Activated CD4-positive, alpha-beta memory T cell treated with anti-CD3 and anti-CD28 coated beads for 36 hours (primary cell): ENCODE data around the gene MAFF. TPM values are rescaled to one million over a fixed set of nuclear protein-coding genes. Genes with fewer than 3 reads are reported as not detected.

ENCODE experiments used
- CTCF ChIA-PET: fragments of 350-600 bp; sonication (Branson Sonifier 250); formaldehyde crosslinking; loops from one replicate; lab custom pipeline; 2021; ENCODE audit warnings: antibody characterized with exemption, inconsistent platforms; lab: Charles Lee
- POLR2A ChIA-PET: fragments of 350-600 bp; sonication (Branson Sonifier 250); formaldehyde crosslinking; loops from one replicate; lab custom pipeline; 2021; ENCODE audit warnings: antibody characterized with exemption; lab: Charles Lee
- DNase-seq: peaks from one replicate; pipeline ENCODE4 v3.0.0-alpha.2; 2020
- H3K27ac Mint-ChIP-seq: one replicate; pipeline ENCODE4 v1.8.0; 2021; ENCODE audit warnings: mixed read lengths
- H3K27me3 Mint-ChIP-seq: one replicate; pipeline ENCODE4 v1.8.0; 2021; ENCODE audit warnings: mixed read lengths
- H3K36me3 Mint-ChIP-seq: one replicate; pipeline ENCODE4 v1.8.0; 2021; ENCODE audit warnings: mixed read lengths
- H3K4me1 Mint-ChIP-seq: one replicate; pipeline ENCODE4 v1.8.0; 2021; ENCODE audit warnings: low read depth, mixed read lengths
- H3K4me3 Mint-ChIP-seq: one replicate; pipeline ENCODE4 v1.8.0; 2021; ENCODE audit warnings: mild to moderate bottlenecking, mixed read lengths
- H3K9me3 Mint-ChIP-seq: one replicate; pipeline ENCODE4 v1.8.0; 2021; ENCODE audit warnings: mixed read lengths
- intact Hi-C: fragments of 100-400 bp; cut with micrococcal nuclease; formaldehyde crosslinking; loops from one replicate; pipeline ENCODE4 v1.15.1; 2023
- total RNA-seq, 2 experiments: library from RNA; stranded (reverse); gene quantifications; one replicate each; pipeline ENCODE4 v1.2.3, GENCODE V29; 2021

MAFF gene
- total RNA-seq, 2 experiments from 2014 or later, result 15.5 to 15.9 TPM

GRCh38 chr22:38180841-38181452 lies 20.8 kb upstream of the MAFF start:
- H3K27me3 Mint-ChIP-seq, result no peaks in the 10 kb centered on the region
- peak overlapping the region; percentile 86 for H3K4me3 Mint-ChIP-seq
- ChIA-PET POLR2A (interaction anchor here (0.5 to 1.6 kb wide), 6 partner anchors 20 to 337 kb away, joined by 3 to 10 read pairs (median 4); partner anchors contain the start of genes ANKRD54 and MAFF), CTCF (interaction anchor here (0.6 to 1.6 kb wide), 3 partner anchors 9 to 617 kb away, joined by 3 to 7 read pairs (median 3); partner anchors contain the start of gene MAFF)
- H3K36me3 Mint-ChIP-seq, result no peaks in the 10 kb centered on the region
- no peaks in the 10 kb centered on the region for H3K9me3 Mint-ChIP-seq
- H3K27ac Mint-ChIP-seq, result peak overlapping the region; percentile 99
- peak; percentile 61 for DNase-seq
- peaks cover 51% of the 10 kb centered on the region for H3K4me1 Mint-ChIP-seq
- intact Hi-C loops, result loop anchor here (1.0 to 5.0 kb wide), 3 partner anchors 20 to 526 kb away; partner anchors contain the start of genes GTPBP1 and MAFF

- Mint-ChIP-seq H3K4me3 (peak within 1 kb of the TSS; percentile 86), H3K27me3 (no peaks in the 10 kb centered on the region), H3K36me3 (no peaks in the 10 kb centered on the region), H3K4me1 (peaks cover 44% of the 10 kb centered on the region), H3K9me3 (no peaks in the 10 kb centered on the region), H3K27ac (peak within 1 kb of the TSS; percentile 99)
- peak; percentile 99 for DNase-seq
- ChIA-PET CTCF (interaction anchor here (1.0 to 1.6 kb wide), 2 partner anchors 20 to 130 kb away, joined by 4 to 7 read pairs; partner anchors contain the start of gene MAFF), POLR2A (interaction anchor here (0.5 to 1.6 kb wide), 6 partner anchors 9 to 524 kb away, joined by 3 to 10 read pairs (median 4); partner anchors contain the start of genes ANKRD54, GTPBP1 and MAFF)
- intact Hi-C loops, result loop anchor here (1.0 to 5.0 kb wide), 3 partner anchors 20 to 526 kb away; partner anchors contain the start of genes GTPBP1 and MAFF
Observed at GRCh38 chr22:38181453-38182200, 20.2 kb upstream of the MAFF start, which contains the start of gene PLA2G6. Gene PLA2G6 (minus strand): TSS chr22:38181830. CDS start chr22:38169426, 12,404 bp downstream.

- Mint-ChIP-seq H3K4me1 (peaks cover 19% of the 10 kb centered on the region), H3K4me3 (no peak overlapping the region), H3K27me3 (no peaks in the 10 kb centered on the region), H3K36me3 (no peaks in the 10 kb centered on the region), H3K9me3 (no peaks in the 10 kb centered on the region), H3K27ac (no peak overlapping the region)
- POLR2A ChIA-PET, result no interaction called here
- CTCF ChIA-PET, result no interaction called here
- DNase-seq, result no peak
- intact Hi-C loops, result loop anchor here (5.0 kb wide), 2 partner anchors 33 to 523 kb away; partner anchors contain the start of gene GTPBP1
Observed at GRCh38 chr22:38184788-38185187, 17.0 kb upstream of the MAFF start.

GRCh38 chr22:38186429-38186828 lies 15.4 kb upstream of the MAFF start:
- H3K9me3 Mint-ChIP-seq, result no peaks in the 10 kb centered on the region
- no peak overlapping the region for H3K4me3 Mint-ChIP-seq
- H3K36me3 Mint-ChIP-seq, result no peaks in the 10 kb centered on the region
- intact Hi-C loops, result no loop called here
- CTCF ChIA-PET, result interaction anchor here (1.0 to 1.3 kb wide), 2 partner anchors 8 to 44 kb away, joined by 3 read pairs; no protein-coding TSS in a partner anchor
- no peaks in the 10 kb centered on the region for H3K27me3 Mint-ChIP-seq
- no peak overlapping the region for H3K27ac Mint-ChIP-seq
- no peak for DNase-seq
- peaks cover 6% of the 10 kb centered on the region for H3K4me1 Mint-ChIP-seq
- POLR2A ChIA-PET, result no interaction called here

- ChIA-PET POLR2A (interaction anchor here (0.6 kb wide), 1 partner anchor 302 kb away, joined by 4 read pairs; no protein-coding TSS in a partner anchor), CTCF (interaction anchor here (1.3 kb wide), 1 partner anchor 43 kb away, joined by 3 read pairs; no protein-coding TSS in a partner anchor)
- H3K27ac Mint-ChIP-seq, result no peak overlapping the region
Observed at GRCh38 chr22:38187413-38188212, 14.2 kb upstream of the MAFF start.

GRCh38 chr22:38189104-38189503 lies 12.7 kb upstream of the MAFF start:
- POLR2A ChIA-PET, result no interaction called here
- intact Hi-C loops, result no loop called here
- H3K4me3 Mint-ChIP-seq, result no peak overlapping the region
- no peaks in the 10 kb centered on the region for H3K4me1 Mint-ChIP-seq
- no peaks in the 10 kb centered on the region for H3K36me3 Mint-ChIP-seq
- H3K9me3 Mint-ChIP-seq, result no peaks in the 10 kb centered on the region
- H3K27me3 Mint-ChIP-seq, result peaks cover 3% of the 10 kb centered on the region
- H3K27ac Mint-ChIP-seq, result no peak overlapping the region
- DNase-seq, result no peak
- CTCF ChIA-PET, result no interaction called here

More at GRCh38 chr22:38187413-38188212, 14.2 kb upstream of the MAFF start:
- H3K4me3 Mint-ChIP-seq, result no peak overlapping the region
- H3K27me3 Mint-ChIP-seq, result no peaks in the 10 kb centered on the region
- H3K36me3 Mint-ChIP-seq, result no peaks in the 10 kb centered on the region
- DNase-seq, result no peak
- no peaks in the 10 kb centered on the region for H3K9me3 Mint-ChIP-seq
- intact Hi-C loops, result no loop called here
- H3K4me1 Mint-ChIP-seq, result peaks cover 3% of the 10 kb centered on the region

- intact Hi-C loops, result no loop called here
- H3K4me1 Mint-ChIP-seq, result peaks cover 3% of the 10 kb centered on the region
Observed at GRCh38 chr22:38190581-38190980, 11.2 kb upstream of the MAFF start.

GRCh38 chr22:38191055-38191454 lies 10.7 kb upstream of the MAFF start:
- Mint-ChIP-seq H3K4me1 (peaks cover 3% of the 10 kb centered on the region), H3K9me3 (no peaks in the 10 kb centered on the region), H3K27me3 (peaks cover 3% of the 10 kb centered on the region), H3K36me3 (no peaks in the 10 kb centered on the region), H3K27ac (no peak overlapping the region), H3K4me3 (no peak overlapping the region)
- intact Hi-C loops, result no loop called here
- CTCF ChIA-PET, result no interaction called here
- POLR2A ChIA-PET, result interaction anchor here (1.1 kb wide), 1 partner anchor 9 kb away, joined by 3 read pairs; the partner anchor contains the start of gene PLA2G6
- DNase-seq, result no peak

More at GRCh38 chr22:38190581-38190980, 11.2 kb upstream of the MAFF start:
- CTCF ChIA-PET, result interaction anchor here (0.7 kb wide), 1 partner anchor 225 kb away, joined by 3 read pairs; no protein-coding TSS in a partner anchor
- Mint-ChIP-seq H3K27ac (no peak overlapping the region), H3K36me3 (no peaks in the 10 kb centered on the region), H3K9me3 (no peaks in the 10 kb centered on the region), H3K4me3 (no peak overlapping the region), H3K27me3 (peaks cover 3% of the 10 kb centered on the region)
- POLR2A ChIA-PET, result interaction anchor here (1.1 kb wide), 1 partner anchor 9 kb away, joined by 3 read pairs; the partner anchor contains the start of gene PLA2G6
- DNase-seq, result no peak

- H3K27ac Mint-ChIP-seq, result no peak overlapping the region
- H3K36me3 Mint-ChIP-seq, result no peaks in the 10 kb centered on the region
- CTCF ChIA-PET, result no interaction called here
- H3K9me3 Mint-ChIP-seq, result no peaks in the 10 kb centered on the region
- DNase-seq, result no peak
- peaks cover 3% of the 10 kb centered on the region for H3K4me1 Mint-ChIP-seq
- POLR2A ChIA-PET, result no interaction called here
- intact Hi-C loops, result no loop called here
- H3K4me3 Mint-ChIP-seq, result no peak overlapping the region
- H3K27me3 Mint-ChIP-seq, result peaks cover 3% of the 10 kb centered on the region
Observed at GRCh38 chr22:38191731-38192474, 9.9 kb upstream of the MAFF start.

- Mint-ChIP-seq H3K36me3 (no peaks in the 10 kb centered on the region), H3K4me3 (no peak overlapping the region), H3K4me1 (peaks cover 3% of the 10 kb centered on the region), H3K27ac (no peak overlapping the region), H3K27me3 (peaks cover 3% of the 10 kb centered on the region), H3K9me3 (no peaks in the 10 kb centered on the region)
- intact Hi-C loops, result no loop called here
- CTCF ChIA-PET, result interaction anchor here (0.9 kb wide), 1 partner anchor 78 kb away, joined by 7 read pairs; no protein-coding TSS in a partner anchor
- DNase-seq, result no peak
- POLR2A ChIA-PET, result no interaction called here
Observed at GRCh38 chr22:38192475-38192863, 9.3 kb upstream of the MAFF start.
